ENCODE measurements around the gene SLC25A13. TPM values are rescaled to one million over a fixed set of nuclear protein-coding genes. Genes with fewer than 3 reads are reported as not detected.
A peak's percentile ranks its signal among the peaks of the same experiment; 100 is the strongest.

Gene SLC25A13
- total and polyA plus RNA-seq, 8 donors, result 20.2 to 41.2 (median 25.1) TPM

DNA sequence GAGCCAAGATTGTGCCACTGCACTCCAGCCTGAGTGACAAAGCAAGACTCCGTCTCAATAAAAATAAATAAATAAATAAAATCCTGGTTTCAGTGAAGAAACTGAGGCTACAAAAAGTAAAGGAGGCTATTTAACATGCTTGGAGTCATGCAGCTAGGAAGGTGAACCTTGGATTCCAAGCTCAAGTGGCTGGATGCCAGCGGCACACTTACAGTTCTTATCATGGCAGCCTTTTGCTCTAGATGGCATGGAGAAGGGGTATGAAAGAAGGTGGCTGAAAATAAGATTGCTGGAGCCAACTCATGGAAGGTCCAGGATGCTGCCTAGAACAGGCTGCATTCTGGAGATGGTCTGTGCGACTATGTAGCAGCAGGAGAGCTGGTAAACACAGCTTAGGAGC, 170.0 kb downstream of the SLC25A13 start:
- H3K4me1 ChIP-seq, result no peaks in the 10 kb centered on the region
- intact Hi-C loops (cut with DNase I), result no loop called here
- no peaks in the 10 kb centered on the region for H3K27me3 ChIP-seq
- peaks cover 0 to 29% of the 10 kb centered on the region in 2 donors for H3K36me3 ChIP-seq
- no peak overlapping the region for H3K4me3 ChIP-seq
- no peak overlapping the region for H3K27ac ChIP-seq
- DNase-seq (no peak), ATAC-seq (no peak)
- H3K9me3 ChIP-seq, result no peaks in the 10 kb centered on the region
- TF ChIP-seq, protein P1, sequence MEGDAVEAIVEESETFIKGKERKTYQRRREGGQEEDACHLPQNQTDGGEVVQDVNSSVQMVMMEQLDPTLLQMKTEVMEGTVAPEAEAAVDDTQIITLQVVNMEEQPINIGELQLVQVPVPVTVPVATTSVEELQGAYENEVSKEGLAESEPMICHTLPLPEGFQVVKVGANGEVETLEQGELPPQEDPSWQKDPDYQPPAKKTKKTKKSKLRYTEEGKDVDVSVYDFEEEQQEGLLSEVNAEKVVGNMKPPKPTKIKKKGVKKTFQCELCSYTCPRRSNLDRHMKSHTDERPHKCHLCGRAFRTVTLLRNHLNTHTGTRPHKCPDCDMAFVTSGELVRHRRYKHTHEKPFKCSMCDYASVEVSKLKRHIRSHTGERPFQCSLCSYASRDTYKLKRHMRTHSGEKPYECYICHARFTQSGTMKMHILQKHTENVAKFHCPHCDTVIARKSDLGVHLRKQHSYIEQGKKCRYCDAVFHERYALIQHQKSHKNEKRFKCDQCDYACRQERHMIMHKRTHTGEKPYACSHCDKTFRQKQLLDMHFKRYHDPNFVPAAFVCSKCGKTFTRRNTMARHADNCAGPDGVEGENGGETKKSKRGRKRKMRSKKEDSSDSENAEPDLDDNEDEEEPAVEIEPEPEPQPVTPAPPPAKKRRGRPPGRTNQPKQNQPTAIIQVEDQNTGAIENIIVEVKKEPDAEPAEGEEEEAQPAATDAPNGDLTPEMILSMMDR (IDR thresholded peaks at IDR 0.05), result no peak

DNA sequence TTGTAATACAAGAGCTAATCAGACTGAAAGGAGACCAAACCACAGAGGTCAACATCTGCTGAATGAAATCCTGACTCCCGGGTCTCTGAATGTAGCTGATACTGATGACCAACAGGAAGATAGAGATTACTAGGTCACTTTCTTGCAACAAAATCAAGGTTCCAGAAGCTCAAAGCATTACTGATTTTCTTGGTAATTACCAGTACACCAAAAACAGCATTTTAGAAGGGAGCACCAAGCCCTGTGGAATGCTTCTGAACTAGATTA, 177.7 kb downstream of the SLC25A13 start:
- no peaks in the 10 kb centered on the region for H3K4me1 ChIP-seq
- no peak overlapping the region for H3K27ac ChIP-seq
- peaks cover 0 to 46% of the 10 kb centered on the region in 2 donors for H3K36me3 ChIP-seq
- ATAC-seq (no peak), DNase-seq (no peak)
- no peak overlapping the region for H3K4me3 ChIP-seq
- TF ChIP-seq, protein P1 (IDR thresholded peaks at IDR 0.05), result no peak
- intact Hi-C loops (cut with DNase I), result no loop called here
- H3K27me3 ChIP-seq, result no peaks in the 10 kb centered on the region
- no peaks in the 10 kb centered on the region for H3K9me3 ChIP-seq

DNA sequence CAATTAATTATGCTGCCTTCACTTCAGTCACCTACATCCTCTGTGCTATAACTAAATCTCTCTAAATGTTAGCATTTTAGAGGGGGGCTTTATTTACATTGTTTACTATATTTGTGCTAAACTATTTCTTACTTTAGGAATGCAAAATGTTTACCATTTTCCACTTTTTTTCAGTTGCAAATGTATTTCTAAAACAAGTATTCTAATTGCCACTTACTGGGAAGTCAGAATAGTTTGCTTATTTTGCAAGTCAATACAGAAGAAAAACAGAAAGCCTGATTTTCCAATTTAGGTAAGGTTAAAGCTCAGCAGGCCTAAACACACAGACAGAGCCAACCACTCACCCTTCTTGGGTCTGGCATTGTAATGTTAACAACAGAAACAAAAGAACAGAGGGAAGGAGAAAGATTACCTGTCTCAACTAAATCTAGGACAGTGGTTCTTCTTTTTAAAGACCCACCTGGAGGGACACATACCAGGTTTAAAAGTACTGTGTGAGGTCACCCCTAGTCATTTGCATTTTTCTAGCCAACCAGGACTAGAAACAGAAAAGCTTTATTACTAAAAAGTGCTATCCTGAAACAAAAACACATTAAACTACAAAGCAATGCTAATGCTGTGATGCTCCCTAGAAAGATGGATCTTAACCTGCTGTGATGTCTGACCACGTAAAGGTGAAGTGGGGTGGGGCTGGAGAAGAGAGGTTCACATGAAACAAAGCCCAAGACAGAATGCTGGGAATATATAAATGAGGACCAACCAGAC, 178.2 kb downstream of the SLC25A13 start:
- ATAC-seq, result no peak
- intact Hi-C loops (cut with DNase I), result no loop called here
- TF ChIP-seq, protein P1 (IDR thresholded peaks at IDR 0.05), result no peak

GRCh38 chr7:96136600-96137239, 185.2 kb downstream of the SLC25A13 start:
- TF ChIP-seq, protein P1 (IDR thresholded peaks at IDR 0.05), result no peak
- DNase-seq, result no peak
- intact Hi-C loops (cut with DNase I), result no loop called here
- no peak overlapping the region for H3K4me3 ChIP-seq
- no peaks in the 10 kb centered on the region for H3K9me3 ChIP-seq
- peaks cover 0 to 31% of the 10 kb centered on the region in 2 donors for H3K36me3 ChIP-seq
- no peaks in the 10 kb centered on the region for H3K27me3 ChIP-seq
- ATAC-seq, result no peak
- H3K27ac ChIP-seq, result no peak overlapping the region
- no peaks in the 10 kb centered on the region for H3K4me1 ChIP-seq

More for the DNA sequence above, 178.2 kb downstream of the SLC25A13 start:
- Histone ChIP-seq H3K27me3 (no peaks in the 10 kb centered on the region), H3K9me3 (no peaks in the 10 kb centered on the region), H3K4me3 (no peak overlapping the region), H3K36me3 (peaks cover 0 to 46% of the 10 kb centered on the region in 2 donors), H3K27ac (no peak overlapping the region), H3K4me1 (no peaks in the 10 kb centered on the region)
- no peak for DNase-seq

- DNase-seq (peak in 1 of 4 donors; percentile 9), ATAC-seq (no peak)
- Histone ChIP-seq H3K4me3 (no peak overlapping the region), H3K27ac (no peak overlapping the region), H3K9me3 (no peaks in the 10 kb centered on the region), H3K27me3 (no peaks in the 10 kb centered on the region), H3K4me1 (no peaks in the 10 kb centered on the region), H3K36me3 (peaks cover 0 to 38% of the 10 kb centered on the region in 2 donors)
- intact Hi-C loops (cut with DNase I), result no loop called here
- TF ChIP-seq, protein P1 (IDR thresholded peaks at IDR 0.05), result no peak
Measured at GRCh38 chr7:96135241-96135640, 186.7 kb downstream of the SLC25A13 start.

All from left lung (tissue), 10 donors.